ENCODE data around the gene COX4I1.

DNA sequence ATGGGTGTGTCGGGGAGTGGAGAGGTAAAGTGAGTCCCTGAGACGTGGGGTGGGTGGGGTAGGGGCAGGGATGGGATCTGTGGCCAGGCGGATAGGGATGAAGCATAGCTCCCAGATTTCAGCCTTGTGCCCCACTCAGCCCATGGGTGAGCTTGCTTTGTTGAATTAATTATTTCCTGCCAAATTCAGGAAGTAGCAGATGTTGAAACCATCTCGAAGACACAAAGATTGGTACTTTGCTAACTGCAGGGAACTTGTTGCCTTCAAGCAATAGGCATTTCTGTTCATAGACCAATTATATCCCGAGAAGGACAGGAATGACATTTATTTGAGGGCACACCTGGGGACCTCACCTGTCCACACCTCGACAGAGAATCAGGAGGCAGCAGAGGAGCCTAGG is 37.6 kb upstream of the COX4I1 start:
- no peak for TF ChIP-seq ZNF335 (tag by site-specific recombination; conservative IDR thresholded peaks at IDR 0.05)
- no peak for TF ChIP-seq ZNF416 (tag by site-specific recombination; IDR thresholded peaks at IDR 0.05)
- no peak for TF ChIP-seq SP2 (tag by site-specific recombination; IDR thresholded peaks at IDR 0.05)
- TF ChIP-seq, protein P1, sequence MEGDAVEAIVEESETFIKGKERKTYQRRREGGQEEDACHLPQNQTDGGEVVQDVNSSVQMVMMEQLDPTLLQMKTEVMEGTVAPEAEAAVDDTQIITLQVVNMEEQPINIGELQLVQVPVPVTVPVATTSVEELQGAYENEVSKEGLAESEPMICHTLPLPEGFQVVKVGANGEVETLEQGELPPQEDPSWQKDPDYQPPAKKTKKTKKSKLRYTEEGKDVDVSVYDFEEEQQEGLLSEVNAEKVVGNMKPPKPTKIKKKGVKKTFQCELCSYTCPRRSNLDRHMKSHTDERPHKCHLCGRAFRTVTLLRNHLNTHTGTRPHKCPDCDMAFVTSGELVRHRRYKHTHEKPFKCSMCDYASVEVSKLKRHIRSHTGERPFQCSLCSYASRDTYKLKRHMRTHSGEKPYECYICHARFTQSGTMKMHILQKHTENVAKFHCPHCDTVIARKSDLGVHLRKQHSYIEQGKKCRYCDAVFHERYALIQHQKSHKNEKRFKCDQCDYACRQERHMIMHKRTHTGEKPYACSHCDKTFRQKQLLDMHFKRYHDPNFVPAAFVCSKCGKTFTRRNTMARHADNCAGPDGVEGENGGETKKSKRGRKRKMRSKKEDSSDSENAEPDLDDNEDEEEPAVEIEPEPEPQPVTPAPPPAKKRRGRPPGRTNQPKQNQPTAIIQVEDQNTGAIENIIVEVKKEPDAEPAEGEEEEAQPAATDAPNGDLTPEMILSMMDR (tag by site-specific recombination; IDR thresholded peaks at IDR 0.05), result no peak
- no peak for TF ChIP-seq ZNF354C (tag by site-specific recombination; IDR thresholded peaks at IDR 0.05; ENCODE audit: borderline replicate concordance, low read depth)
- TF ChIP-seq ZNF530 (tag by site-specific recombination; IDR thresholded peaks at IDR 0.05; ENCODE audit: low read depth), result no peak
- no peak for TF ChIP-seq ZNF274 (IDR thresholded peaks at IDR 0.05; ENCODE audit: low read length)
- TF ChIP-seq ZNF274 (tag by site-specific recombination; IDR thresholded peaks at IDR 0.05; ENCODE audit: borderline replicate concordance), result no peak
